NCI-H226 (cell line): Measurements from ENCODE around the gene CAPN14.

Source experiments
- DNase-seq: peaks from one replicate; pipeline ENCODE4 v3.0.0-alpha.2; 2015

Gene CAPN14

GRCh38 chr2:31217465-31218200, at the start of gene CAPN14:
Gene CAPN14 (minus strand): TSS chr2:31217515. CDS start chr2:31205447, 12,068 bp downstream.
- DNase-seq = no peak

GRCh38 chr2:31266804-31267203, 49.5 kb upstream of the CAPN14 start:
- no peak for DNase-seq

GRCh38 chr2:31265234-31265633, 47.9 kb upstream of the CAPN14 start:
- no peak for DNase-seq

- no peak for DNase-seq
Measured at GRCh38 chr2:31263636-31264190, 46.4 kb upstream of the CAPN14 start.

- no peak for DNase-seq
Measured at GRCh38 chr2:31260870-31261269, 43.6 kb upstream of the CAPN14 start.

- DNase-seq = no peak
Measured at GRCh38 chr2:31259075-31259474, 41.8 kb upstream of the CAPN14 start.

GRCh38 chr2:31258351-31258750, 41.0 kb upstream of the CAPN14 start:
- no peak for DNase-seq

GRCh38 chr2:31256611-31257382, 39.5 kb upstream of the CAPN14 start:
- no peak for DNase-seq

- DNase-seq = no peak
Measured at GRCh38 chr2:31255911-31256571, 38.7 kb upstream of the CAPN14 start.

GRCh38 chr2:31254237-31255203, 37.2 kb upstream of the CAPN14 start:
- no peak for DNase-seq

GRCh38 chr2:31253356-31254131, 36.2 kb upstream of the CAPN14 start:
- peak; percentile 36 for DNase-seq

- no peak for DNase-seq
Measured at GRCh38 chr2:31251851-31252250, 34.5 kb upstream of the CAPN14 start.

GRCh38 chr2:31251018-31251417, 33.7 kb upstream of the CAPN14 start:
- no peak for DNase-seq

GRCh38 chr2:31249009-31249690, 31.8 kb upstream of the CAPN14 start:
- DNase-seq = no peak

- no peak for DNase-seq
Measured at GRCh38 chr2:31248139-31248538, 30.8 kb upstream of the CAPN14 start.

GRCh38 chr2:31247711-31248110, 30.4 kb upstream of the CAPN14 start:
- DNase-seq = no peak

GRCh38 chr2:31246184-31246852, 29.0 kb upstream of the CAPN14 start:
- peak; percentile 59 for DNase-seq

- DNase-seq = no peak
Measured at GRCh38 chr2:31244101-31244500, 26.8 kb upstream of the CAPN14 start.

- no peak for DNase-seq
Measured at GRCh38 chr2:31243053-31243452, 25.7 kb upstream of the CAPN14 start.

GRCh38 chr2:31241625-31242270, 24.4 kb upstream of the CAPN14 start:
- DNase-seq = no peak
